ENCODE results near the gene SLC39A11. TPM values are rescaled to one million over a fixed set of nuclear protein-coding genes. Genes with fewer than 3 reads are reported as not detected.

Gene SLC39A11
- total RNA-seq, 1 experiment from 2014 or later = 18.6 TPM

DNA sequence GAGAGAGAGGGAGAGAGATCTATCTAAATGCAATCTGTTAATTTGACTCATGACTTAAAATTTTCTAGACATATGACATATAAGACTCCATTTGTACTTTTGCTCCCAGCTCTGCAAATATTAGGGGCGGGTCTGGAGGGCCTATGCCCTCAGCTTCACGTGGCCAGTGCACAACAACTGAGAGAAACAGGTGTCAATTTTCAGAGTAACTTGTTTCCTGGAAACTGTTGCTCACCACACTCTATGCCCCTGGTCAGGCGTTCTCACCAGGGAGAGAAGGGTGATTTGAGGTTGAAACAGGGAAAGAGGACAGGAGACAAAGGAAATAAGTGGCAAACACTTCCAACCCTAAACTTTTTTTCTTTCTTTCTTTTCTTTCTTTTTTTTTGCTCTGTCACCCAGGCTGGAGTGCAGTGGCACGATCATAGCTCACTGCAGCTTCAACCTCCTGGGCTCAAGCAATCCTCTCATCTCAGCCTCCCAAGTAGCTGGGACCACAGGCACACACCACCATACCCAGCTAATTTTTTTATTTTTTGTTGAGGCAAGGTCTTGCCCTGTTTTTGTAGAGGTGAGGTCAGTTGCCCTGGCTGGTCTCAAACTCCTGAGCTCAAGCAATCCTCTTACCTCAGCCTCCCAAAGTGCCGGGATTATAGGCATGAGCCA lies 270.0 kb downstream of the SLC39A11 start:
- DNase-seq (ENCODE audit: low spot score) = no peak
- no peaks in the 10 kb centered on the region for H3K36me3 ChIP-seq (ENCODE audit: insufficient read depth, low read length, poor library complexity, severe bottlenecking)
- H3K4me1 ChIP-seq (ENCODE audit: insufficient read depth, low read length, poor library complexity, severe bottlenecking) = no peaks in the 10 kb centered on the region
- no TSS peak for BruUV-seq (replicated peaks)
- peaks cover 13% of the 10 kb centered on the region for H3K9me3 ChIP-seq (ENCODE audit: low read depth, low read length, poor library complexity, severe bottlenecking)
- TF ChIP-seq, protein P1, sequence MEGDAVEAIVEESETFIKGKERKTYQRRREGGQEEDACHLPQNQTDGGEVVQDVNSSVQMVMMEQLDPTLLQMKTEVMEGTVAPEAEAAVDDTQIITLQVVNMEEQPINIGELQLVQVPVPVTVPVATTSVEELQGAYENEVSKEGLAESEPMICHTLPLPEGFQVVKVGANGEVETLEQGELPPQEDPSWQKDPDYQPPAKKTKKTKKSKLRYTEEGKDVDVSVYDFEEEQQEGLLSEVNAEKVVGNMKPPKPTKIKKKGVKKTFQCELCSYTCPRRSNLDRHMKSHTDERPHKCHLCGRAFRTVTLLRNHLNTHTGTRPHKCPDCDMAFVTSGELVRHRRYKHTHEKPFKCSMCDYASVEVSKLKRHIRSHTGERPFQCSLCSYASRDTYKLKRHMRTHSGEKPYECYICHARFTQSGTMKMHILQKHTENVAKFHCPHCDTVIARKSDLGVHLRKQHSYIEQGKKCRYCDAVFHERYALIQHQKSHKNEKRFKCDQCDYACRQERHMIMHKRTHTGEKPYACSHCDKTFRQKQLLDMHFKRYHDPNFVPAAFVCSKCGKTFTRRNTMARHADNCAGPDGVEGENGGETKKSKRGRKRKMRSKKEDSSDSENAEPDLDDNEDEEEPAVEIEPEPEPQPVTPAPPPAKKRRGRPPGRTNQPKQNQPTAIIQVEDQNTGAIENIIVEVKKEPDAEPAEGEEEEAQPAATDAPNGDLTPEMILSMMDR (conservative IDR thresholded peaks at IDR 0.05; ENCODE audit: low read depth, low read length) = no peak
- intact Hi-C loops (cut with micrococcal nuclease; ENCODE audit: unreplicated experiment) = no loop called here
- ChIA-PET POLR2A (ENCODE audit: low non-redundant PET) (no interaction called here), CTCF (no interaction called here)
- H3K4me3 ChIP-seq (ENCODE audit: low read depth, low read length, poor library complexity, severe bottlenecking) = no peak overlapping the region
- no peak overlapping the region for H3K27ac ChIP-seq (ENCODE audit: low read depth, low read length, poor library complexity, severe bottlenecking)
- H3K27me3 ChIP-seq (replicated peaks; ENCODE audit: insufficient read depth, low read depth, low read length, poor library complexity) = no peaks in the 10 kb centered on the region

DNA sequence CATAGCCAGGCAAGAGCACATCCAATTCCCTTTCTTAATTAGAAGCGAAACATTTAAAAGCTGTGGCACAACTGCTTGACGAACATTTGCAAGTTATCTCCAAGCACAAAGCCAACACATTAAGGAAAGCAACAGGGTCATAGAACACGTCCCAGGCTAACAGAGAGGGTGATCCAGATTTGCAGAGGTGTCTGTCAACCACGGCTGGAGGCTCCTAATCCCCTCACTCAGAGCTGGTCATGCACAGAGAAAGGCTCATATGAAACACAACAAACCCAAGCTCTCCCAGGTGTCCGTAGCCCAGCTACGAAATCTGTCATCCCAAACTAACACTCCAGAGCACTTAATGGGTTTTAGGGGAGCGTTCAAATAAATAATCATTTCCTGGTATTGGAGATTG lies 276.1 kb downstream of the SLC39A11 start:
- no peaks in the 10 kb centered on the region for H3K36me3 ChIP-seq (ENCODE audit: insufficient read depth, low read length, poor library complexity, severe bottlenecking)
- no TSS peak for BruUV-seq (replicated peaks)
- H3K27me3 ChIP-seq (replicated peaks; ENCODE audit: insufficient read depth, low read depth, low read length, poor library complexity) = no peaks in the 10 kb centered on the region
- H3K9me3 ChIP-seq (ENCODE audit: low read depth, low read length, poor library complexity, severe bottlenecking) = no peaks in the 10 kb centered on the region
- H3K4me1 ChIP-seq (ENCODE audit: insufficient read depth, low read length, poor library complexity, severe bottlenecking) = no peaks in the 10 kb centered on the region
- H3K27ac ChIP-seq (ENCODE audit: low read depth, low read length, poor library complexity, severe bottlenecking) = no peak overlapping the region
- intact Hi-C loops (cut with micrococcal nuclease; ENCODE audit: unreplicated experiment) = no loop called here
- ChIA-PET CTCF (no interaction called here), POLR2A (ENCODE audit: low non-redundant PET) (no interaction called here)
- TF ChIP-seq, protein P1 (conservative IDR thresholded peaks at IDR 0.05; ENCODE audit: low read depth, low read length) = no peak
- TF ChIP-seq EZH2 (IDR thresholded peaks at IDR 0.05; ENCODE audit: borderline replicate concordance, low read depth, low read length, poor library complexity, severe bottlenecking) = no peak
- DNase-seq (ENCODE audit: low spot score) = no peak
- no peak overlapping the region for H3K4me3 ChIP-seq (ENCODE audit: low read depth, low read length, poor library complexity, severe bottlenecking)

DNA sequence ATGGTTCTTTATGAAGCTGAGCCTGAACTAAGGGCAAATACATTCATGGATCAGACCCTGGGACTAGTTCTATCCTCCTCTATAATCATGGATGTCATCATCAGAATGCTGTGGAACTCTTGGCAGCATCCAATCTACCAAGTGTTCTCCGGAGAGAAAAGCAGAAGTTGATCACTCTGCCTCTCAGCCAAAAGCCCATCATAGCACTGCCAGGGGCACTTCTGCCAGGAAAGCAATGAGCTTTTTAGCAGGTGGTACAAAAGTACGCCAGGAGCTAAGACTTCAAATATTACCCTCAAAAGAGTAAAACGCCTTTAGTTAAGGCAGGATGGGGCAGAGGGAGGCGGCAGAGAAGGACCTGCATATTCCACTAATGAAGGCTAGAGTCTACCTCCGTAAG lies 279.0 kb downstream of the SLC39A11 start:
- no peak for TF ChIP-seq EZH2 (IDR thresholded peaks at IDR 0.05; ENCODE audit: borderline replicate concordance, low read depth, low read length, poor library complexity, severe bottlenecking)
- TF ChIP-seq, protein P1 (conservative IDR thresholded peaks at IDR 0.05; ENCODE audit: low read depth, low read length) = no peak
- CTCF ChIA-PET = no interaction called here
- POLR2A ChIA-PET (ENCODE audit: low non-redundant PET) = no interaction called here
- Histone ChIP-seq H3K27me3 (replicated peaks; ENCODE audit: insufficient read depth, low read depth, low read length, poor library complexity) (no peaks in the 10 kb centered on the region), H3K36me3 (ENCODE audit: insufficient read depth, low read length, poor library complexity, severe bottlenecking) (no peaks in the 10 kb centered on the region), H3K4me1 (ENCODE audit: insufficient read depth, low read length, poor library complexity, severe bottlenecking) (no peaks in the 10 kb centered on the region), H3K27ac (ENCODE audit: low read depth, low read length, poor library complexity, severe bottlenecking) (no peak overlapping the region), H3K4me3 (ENCODE audit: low read depth, low read length, poor library complexity, severe bottlenecking) (no peak overlapping the region), H3K9me3 (ENCODE audit: low read depth, low read length, poor library complexity, severe bottlenecking) (no peaks in the 10 kb centered on the region)
- DNase-seq (ENCODE audit: low spot score) = no peak
- no TSS peak for BruUV-seq (replicated peaks)
- intact Hi-C loops (cut with micrococcal nuclease; ENCODE audit: unreplicated experiment) = no loop called here
